ENCODE measurements around the gene GFAP.

The GFAP gene

GRCh38 chr17:44942456-44942855 is 27.2 kb upstream of the GFAP start:
- Histone ChIP-seq H3K9ac (ENCODE audit: low read length) (no peak overlapping the region), H3K9me3 (ENCODE audit: insufficient read depth, low read length) (no peaks in the 10 kb centered on the region), H3K9me2 (replicated peaks; ENCODE audit: insufficient read depth, low read length) (no peaks in the 10 kb centered on the region), H3K79me2 (ENCODE audit: insufficient read depth, low read length) (peaks cover 99% of the 10 kb centered on the region), H4K20me1 (ENCODE audit: low read depth, low read length) (peaks cover 7% of the 10 kb centered on the region), H3K27me3 (ENCODE audit: low read length) (no peaks in the 10 kb centered on the region), H3K27ac (ENCODE audit: low read depth, low read length) (no peak overlapping the region), H3K4me2 (ENCODE audit: low read depth, low read length, poor library complexity, severe bottlenecking) (peak overlapping the region; percentile 6), H3K36me3 (ENCODE audit: low read length) (peaks cover 34% of the 10 kb centered on the region), H2AFZ (ENCODE audit: low read depth, low read length, severe bottlenecking) (no peak overlapping the region), H3K4me3 (ENCODE audit: insufficient read depth, low read length, poor library complexity, severe bottlenecking) (no peak overlapping the region), H3F3A (ENCODE audit: insufficient read depth) (no peaks in the 10 kb centered on the region)
- TF ChIP-seq CTCF (IDR thresholded peaks at IDR 0.05; ENCODE audit: insufficient read depth, low read length, poor library complexity, severe bottlenecking) = no peak

DNA sequence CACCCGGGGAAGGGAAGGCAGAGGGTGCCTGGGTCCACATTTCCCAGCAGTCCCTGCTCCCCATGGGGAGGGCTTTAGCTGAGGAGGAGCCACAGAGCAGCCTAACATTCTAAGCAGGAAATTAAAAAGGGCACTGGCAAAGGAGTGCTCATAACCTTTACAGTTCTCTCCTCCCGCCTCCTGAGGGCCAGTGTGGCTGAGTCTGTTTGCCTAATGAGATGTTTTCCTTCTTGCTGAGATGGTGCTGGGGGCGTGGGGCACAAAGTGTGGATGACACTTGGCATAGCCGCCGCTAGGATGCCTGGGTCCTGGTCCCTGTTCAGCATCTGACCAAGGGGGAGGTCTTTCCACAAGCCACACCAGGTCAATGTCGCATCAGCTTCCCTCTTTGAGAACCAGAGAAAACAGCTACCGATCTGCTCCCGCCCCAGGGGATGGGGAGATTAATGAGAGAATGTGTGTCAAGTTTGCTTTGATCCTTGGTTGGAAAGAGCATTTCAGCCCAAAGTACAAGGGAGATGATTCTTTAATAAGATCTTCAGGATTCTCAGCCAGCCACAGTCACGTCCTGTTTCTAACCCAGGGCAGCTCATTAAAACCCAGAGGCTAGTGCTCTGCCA is 26.5 kb upstream of the GFAP start:
- Histone ChIP-seq H2AFZ (ENCODE audit: low read depth, low read length, severe bottlenecking) (no peak overlapping the region), H3K4me2 (ENCODE audit: low read depth, low read length, poor library complexity, severe bottlenecking) (no peak overlapping the region), H3K4me3 (ENCODE audit: insufficient read depth, low read length, poor library complexity, severe bottlenecking) (no peak overlapping the region), H3K27me3 (ENCODE audit: low read length) (no peaks in the 10 kb centered on the region), H3F3A (ENCODE audit: insufficient read depth) (0 out of 2 replicates have a peak, but pooled peaks cover 4% of the 10 kb centered on the region), H4K20me1 (ENCODE audit: low read depth, low read length) (peaks cover 10% of the 10 kb centered on the region), H3K9me2 (replicated peaks; ENCODE audit: insufficient read depth, low read length) (no peaks in the 10 kb centered on the region), H3K36me3 (ENCODE audit: low read length) (peaks cover 40% of the 10 kb centered on the region), H3K9me3 (ENCODE audit: insufficient read depth, low read length) (no peaks in the 10 kb centered on the region), H3K79me2 (ENCODE audit: insufficient read depth, low read length) (peaks cover 99% of the 10 kb centered on the region), H3K9ac (ENCODE audit: low read length) (no peak overlapping the region), H3K27ac (ENCODE audit: low read depth, low read length) (no peak overlapping the region)
- TF ChIP-seq CTCF (IDR thresholded peaks at IDR 0.05; ENCODE audit: insufficient read depth, low read length, poor library complexity, severe bottlenecking) = no peak

DNA sequence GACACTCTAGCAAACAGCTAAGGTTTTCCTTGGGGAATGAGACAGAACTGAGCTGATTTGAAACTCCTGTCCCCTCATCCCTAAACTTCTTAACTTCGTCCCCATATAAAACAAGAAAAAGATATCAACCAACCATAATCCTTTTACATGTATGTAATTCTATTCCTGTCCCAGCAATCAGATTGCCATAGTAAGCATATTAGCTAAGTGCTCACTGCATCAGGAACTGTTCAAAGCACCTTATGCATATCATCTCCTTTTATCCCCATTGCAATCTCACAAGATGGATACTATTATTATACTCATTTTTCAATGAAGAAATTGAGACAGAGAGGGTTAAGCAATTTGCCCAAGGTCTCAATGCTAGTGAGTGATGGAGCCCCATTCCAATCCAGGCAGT is 25.5 kb upstream of the GFAP start:
- H3K9ac ChIP-seq (ENCODE audit: low read length) = no peak overlapping the region
- H3K9me2 ChIP-seq (replicated peaks; ENCODE audit: insufficient read depth, low read length) = no peaks in the 10 kb centered on the region
- TF ChIP-seq CTCF (IDR thresholded peaks at IDR 0.05; ENCODE audit: insufficient read depth, low read length, poor library complexity, severe bottlenecking) (no peak), EZH2phosphoT487 (conservative IDR thresholded peaks at IDR 0.05; ENCODE audit: low read length) (no peak)
- no peak overlapping the region for H3K27ac ChIP-seq (ENCODE audit: low read depth, low read length)
- no peaks in the 10 kb centered on the region for H3K27me3 ChIP-seq (ENCODE audit: low read length)
- no peak overlapping the region for H2AFZ ChIP-seq (ENCODE audit: low read depth, low read length, severe bottlenecking)
- no peaks in the 10 kb centered on the region for H3K9me3 ChIP-seq (ENCODE audit: insufficient read depth, low read length)
- H3K4me3 ChIP-seq (ENCODE audit: insufficient read depth, low read length, poor library complexity, severe bottlenecking) = no peak overlapping the region
- 0 out of 2 replicates have a peak, but pooled peaks cover 4% of the 10 kb centered on the region for H3F3A ChIP-seq (ENCODE audit: insufficient read depth)
- H3K36me3 ChIP-seq (ENCODE audit: low read length) = peaks cover 40% of the 10 kb centered on the region
- peaks cover 92% of the 10 kb centered on the region for H3K79me2 ChIP-seq (ENCODE audit: insufficient read depth, low read length)
- peaks cover 10% of the 10 kb centered on the region for H4K20me1 ChIP-seq (ENCODE audit: low read depth, low read length)
- no peak overlapping the region for H3K4me2 ChIP-seq (ENCODE audit: low read depth, low read length, poor library complexity, severe bottlenecking)
